K562 (cell line): ENCODE data around the gene RIPOR2. TPM values are rescaled to one million over a fixed set of nuclear protein-coding genes. Genes with fewer than 3 reads are reported as not detected.

ENCODE experiments used
- CBX1 ChIP-seq: sonication (generic); IDR thresholded peaks from 2 replicates; pipeline ENCODE4 v1.6.1; 2016; ENCODE audit warnings: antibody characterized with exemption, low read depth, mild to moderate bottlenecking
- EWSR1 ChIP-seq: fragments of 450-650 bp; IDR thresholded peaks from 2 replicates; pipeline ENCODE4 v1.6.1; 2018; ENCODE audit warnings: borderline replicate concordance, mild to moderate bottlenecking, low read depth, moderate library complexity; ENCODE audit not compliant: partially characterized antibody
- KAT8 ChIP-seq: fragments of 450-650 bp; IDR thresholded peaks from 2 replicates; pipeline ENCODE4 v1.6.1; 2016; ENCODE audit warnings: low read depth, mild to moderate bottlenecking
- LCOR ChIP-seq: sonication (generic); formaldehyde crosslinking; IDR thresholded peaks from 2 replicates; pipeline ENCODE4 v1.8.0; 2022; ENCODE audit warnings: mild to moderate bottlenecking, missing genetic modification reagents
- NFE2L1 ChIP-seq: fragments of 450-650 bp; IDR thresholded peaks from 2 replicates; pipeline ENCODE4 v1.6.1; 2016; ENCODE audit warnings: missing genetic modification characterization, low read depth, mild to moderate bottlenecking, missing compliant biosample characterization, moderate library complexity, borderline replicate concordance
- PTTG1 ChIP-seq: fragments of 450-650 bp; IDR thresholded peaks from 2 replicates; pipeline ENCODE4 v1.6.1; 2016; ENCODE audit warnings: low read depth, mild to moderate bottlenecking, missing genetic modification characterization, missing compliant biosample characterization
- SP1 ChIP-seq: sonication (generic); formaldehyde crosslinking; IDR thresholded peaks from 2 replicates; pipeline ENCODE4 v1.8.1; 2022; ENCODE audit warnings: mild to moderate bottlenecking, missing genetic modification reagents
- SRSF3 ChIP-seq: fragments of 200-400 bp; formaldehyde crosslinking; IDR thresholded peaks from 2 replicates; pipeline ENCODE4 v1.6.1; 2016; ENCODE audit warnings: mild to moderate bottlenecking, low read length, moderate library complexity; ENCODE audit not compliant: insufficient read depth
- XRCC4 ChIP-seq: IDR thresholded peaks from one replicate; pipeline ENCODE4 v1.6.1; 2011; ENCODE audit not compliant: insufficient read depth, insufficient read length; ENCODE audit errors: extremely low read depth
- ZNF3 ChIP-seq: fragments of 250-450 bp; sonication (Bioruptor Pico); IDR thresholded peaks from 2 replicates; pipeline ENCODE4 v1.5.0; 2021; ENCODE audit warnings: mild to moderate bottlenecking, moderate library complexity
- ZNF586 ChIP-seq: fragments of 450-650 bp; formaldehyde crosslinking; conservative IDR thresholded peaks from 2 replicates; pipeline ENCODE4 v1.4.0; 2020; ENCODE audit warnings: mild to moderate bottlenecking, moderate library complexity
- polyA plus RNA-seq, 8 experiments: library from polyadenylated mRNA; depleted of rRNA in 4 of 8; stranded (reverse) in 5 of 8; unstranded in 3 of 8; fragments of >200 nt; fragmentation: Nextera tagmentation in 2 of 8; fragmentation: Illumina TruSeq in 1 of 8; extraction: Ambion mirVana in 2 of 8; extraction: Trizol in 1 of 8; gene quantifications; 2 replicates each; pipeline versions ENCODE4 v1.2.1 to v1.2.3, GENCODE V29; 2011 to 2014; ENCODE audit warnings: inconsistent platforms in 1 of 8, missing spikeins in 1 of 8
- total RNA-seq, 7 experiments: library from RNA; depleted of rRNA in 6 of 7; stranded (reverse); fragments of >200 nt in 6 of 7; fragmentation: Illumina TruSeq in 2 of 7; extraction: Trizol in 2 of 7; gene quantifications; 2 replicates each; pipeline versions ENCODE4 v1.2.1 to v1.2.3, GENCODE V29; 2011 to 2021; ENCODE audit warnings: low replicate concordance in 1 of 7
- TF ChIP-seq, protein P1 (sequence below): fragments of 450-650 bp; IDR thresholded peaks from 2 replicates; pipeline ENCODE4 v1.6.1; 2017; ENCODE audit warnings: antibody characterized with exemption, mild to moderate bottlenecking
- TF ChIP-seq, protein P2 (sequence below), 2 experiments: fragments of 450-650 bp in 1 of 2; sonication (generic) in 1 of 2; formaldehyde crosslinking in 1 of 2; IDR thresholded peaks in 1 of 2; conservative IDR thresholded peaks in 1 of 2; 2 replicates each; pipeline versions ENCODE4 v1.6.1 to v1.8.1; 2016 to 2023; ENCODE audit warnings: mild to moderate bottlenecking in 2 of 2, moderate library complexity in 2 of 2, inconsistent platforms in 1 of 2, missing genetic modification reagents in 1 of 2
- TF ChIP-seq, protein P3 (sequence below): sonication (generic); formaldehyde crosslinking; IDR thresholded peaks from 2 replicates; pipeline ENCODE4 v1.8.1; 2023; ENCODE audit warnings: mild to moderate bottlenecking, missing genetic modification reagents
- TF ChIP-seq, protein P4 (sequence below): fragments of 450-650 bp; conservative IDR thresholded peaks from 2 replicates; pipeline ENCODE4 v1.6.1; 2016; ENCODE audit warnings: missing genetic modification characterization, low read depth, mild to moderate bottlenecking, missing compliant biosample characterization, moderate library complexity
- TF ChIP-seq, protein P5 (sequence below): fragments of 250-450 bp; sonication (Bioruptor Pico); IDR thresholded peaks from 2 replicates; pipeline ENCODE4 v1.8.0; 2022; ENCODE audit warnings: inconsistent platforms, mild to moderate bottlenecking, moderate library complexity, borderline replicate concordance

RIPOR2 gene
- total and polyA plus RNA-seq, 9 of the 15 experiments (the other 6 are each of a cell fraction or from before 2014, with no cell fraction given): 0.04 to 1.0 (median 0.47) TPM; not detected in 2

DNA sequence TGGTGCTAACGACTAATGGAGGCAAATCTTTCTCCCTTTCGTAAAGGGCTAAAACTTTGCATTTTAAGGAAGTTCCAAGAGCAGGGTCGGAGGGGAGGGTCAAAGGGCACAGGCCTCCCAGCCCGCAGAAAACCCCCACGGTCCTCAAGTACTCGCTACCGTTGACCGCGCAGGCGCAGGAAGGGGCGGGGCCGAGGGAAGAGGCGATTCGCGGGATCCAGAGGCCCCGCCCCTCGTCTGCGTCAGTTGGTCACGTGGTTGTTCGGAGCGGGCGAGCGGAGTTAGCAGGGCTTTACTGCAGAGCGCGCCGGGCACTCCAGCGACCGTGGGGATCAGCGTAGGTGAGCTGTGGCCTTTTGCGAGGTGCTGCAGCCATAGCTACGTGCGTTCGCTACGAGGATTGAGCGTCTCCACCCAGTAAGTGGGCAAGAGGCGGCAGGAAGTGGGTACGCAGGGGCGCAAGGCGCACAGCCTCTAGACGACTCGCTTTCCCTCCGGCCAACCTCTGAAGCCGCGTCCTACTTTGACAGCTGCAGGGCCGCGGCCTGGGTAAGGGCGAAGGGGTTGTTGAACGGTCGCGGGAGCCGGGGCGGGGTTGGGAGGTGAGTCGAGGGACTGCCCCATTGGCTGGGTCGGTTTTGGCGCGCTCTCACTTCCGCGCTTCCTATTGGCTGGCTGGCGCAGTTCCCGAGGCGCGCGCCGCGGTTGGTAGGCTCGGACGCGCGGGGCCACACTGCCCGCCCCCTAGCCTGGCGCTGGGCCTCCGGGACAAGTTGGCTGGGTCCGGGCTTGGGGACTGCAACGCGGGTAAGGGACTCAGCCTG lies 160.9 kb downstream of the RIPOR2 start, which contains the start of gene GMNN (continued):
- TF ChIP-seq, protein P1, sequence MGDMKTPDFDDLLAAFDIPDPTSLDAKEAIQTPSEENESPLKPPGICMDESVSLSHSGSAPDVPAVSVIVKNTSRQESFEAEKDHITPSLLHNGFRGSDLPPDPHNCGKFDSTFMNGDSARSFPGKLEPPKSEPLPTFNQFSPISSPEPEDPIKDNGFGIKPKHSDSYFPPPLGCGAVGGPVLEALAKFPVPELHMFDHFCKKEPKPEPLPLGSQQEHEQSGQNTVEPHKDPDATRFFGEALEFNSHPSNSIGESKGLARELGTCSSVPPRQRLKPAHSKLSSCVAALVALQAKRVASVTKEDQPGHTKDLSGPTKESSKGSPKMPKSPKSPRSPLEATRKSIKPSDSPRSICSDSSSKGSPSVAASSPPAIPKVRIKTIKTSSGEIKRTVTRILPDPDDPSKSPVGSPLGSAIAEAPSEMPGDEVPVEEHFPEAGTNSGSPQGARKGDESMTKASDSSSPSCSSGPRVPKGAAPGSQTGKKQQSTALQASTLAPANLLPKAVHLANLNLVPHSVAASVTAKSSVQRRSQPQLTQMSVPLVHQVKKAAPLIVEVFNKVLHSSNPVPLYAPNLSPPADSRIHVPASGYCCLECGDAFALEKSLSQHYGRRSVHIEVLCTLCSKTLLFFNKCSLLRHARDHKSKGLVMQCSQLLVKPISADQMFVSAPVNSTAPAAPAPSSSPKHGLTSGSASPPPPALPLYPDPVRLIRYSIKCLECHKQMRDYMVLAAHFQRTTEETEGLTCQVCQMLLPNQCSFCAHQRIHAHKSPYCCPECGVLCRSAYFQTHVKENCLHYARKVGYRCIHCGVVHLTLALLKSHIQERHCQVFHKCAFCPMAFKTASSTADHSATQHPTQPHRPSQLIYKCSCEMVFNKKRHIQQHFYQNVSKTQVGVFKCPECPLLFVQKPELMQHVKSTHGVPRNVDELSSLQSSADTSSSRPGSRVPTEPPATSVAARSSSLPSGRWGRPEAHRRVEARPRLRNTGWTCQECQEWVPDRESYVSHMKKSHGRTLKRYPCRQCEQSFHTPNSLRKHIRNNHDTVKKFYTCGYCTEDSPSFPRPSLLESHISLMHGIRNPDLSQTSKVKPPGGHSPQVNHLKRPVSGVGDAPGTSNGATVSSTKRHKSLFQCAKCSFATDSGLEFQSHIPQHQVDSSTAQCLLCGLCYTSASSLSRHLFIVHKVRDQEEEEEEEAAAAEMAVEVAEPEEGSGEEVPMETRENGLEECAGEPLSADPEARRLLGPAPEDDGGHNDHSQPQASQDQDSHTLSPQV: peak; percentile 71; the same call in 1 of the 2 replicates
- TF ChIP-seq NFE2L1 (tag): no peak
- TF ChIP-seq, protein P2, sequence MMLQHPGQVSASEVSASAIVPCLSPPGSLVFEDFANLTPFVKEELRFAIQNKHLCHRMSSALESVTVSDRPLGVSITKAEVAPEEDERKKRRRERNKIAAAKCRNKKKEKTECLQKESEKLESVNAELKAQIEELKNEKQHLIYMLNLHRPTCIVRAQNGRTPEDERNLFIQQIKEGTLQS (IDR thresholded peaks at IDR 0.05): peak; percentile 16; the same call in 1 of the 2 replicates
- TF ChIP-seq, protein P2 (CRISPR knock-in tag; conservative IDR thresholded peaks at IDR 0.05): peak; percentile 54
- TF ChIP-seq CBX1: peak; percentile 73
- no peak for TF ChIP-seq KAT8
- TF ChIP-seq, protein P3, sequence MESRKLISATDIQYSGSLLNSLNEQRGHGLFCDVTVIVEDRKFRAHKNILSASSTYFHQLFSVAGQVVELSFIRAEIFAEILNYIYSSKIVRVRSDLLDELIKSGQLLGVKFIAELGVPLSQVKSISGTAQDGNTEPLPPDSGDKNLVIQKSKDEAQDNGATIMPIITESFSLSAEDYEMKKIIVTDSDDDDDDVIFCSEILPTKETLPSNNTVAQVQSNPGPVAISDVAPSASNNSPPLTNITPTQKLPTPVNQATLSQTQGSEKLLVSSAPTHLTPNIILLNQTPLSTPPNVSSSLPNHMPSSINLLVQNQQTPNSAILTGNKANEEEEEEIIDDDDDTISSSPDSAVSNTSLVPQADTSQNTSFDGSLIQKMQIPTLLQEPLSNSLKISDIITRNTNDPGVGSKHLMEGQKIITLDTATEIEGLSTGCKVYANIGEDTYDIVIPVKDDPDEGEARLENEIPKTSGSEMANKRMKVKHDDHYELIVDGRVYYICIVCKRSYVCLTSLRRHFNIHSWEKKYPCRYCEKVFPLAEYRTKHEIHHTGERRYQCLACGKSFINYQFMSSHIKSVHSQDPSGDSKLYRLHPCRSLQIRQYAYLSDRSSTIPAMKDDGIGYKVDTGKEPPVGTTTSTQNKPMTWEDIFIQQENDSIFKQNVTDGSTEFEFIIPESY (CRISPR knock-in tag): peak; percentile 64; the same call in 1 of the 2 replicates
- TF ChIP-seq XRCC4: no peak
- TF ChIP-seq, protein P4, sequence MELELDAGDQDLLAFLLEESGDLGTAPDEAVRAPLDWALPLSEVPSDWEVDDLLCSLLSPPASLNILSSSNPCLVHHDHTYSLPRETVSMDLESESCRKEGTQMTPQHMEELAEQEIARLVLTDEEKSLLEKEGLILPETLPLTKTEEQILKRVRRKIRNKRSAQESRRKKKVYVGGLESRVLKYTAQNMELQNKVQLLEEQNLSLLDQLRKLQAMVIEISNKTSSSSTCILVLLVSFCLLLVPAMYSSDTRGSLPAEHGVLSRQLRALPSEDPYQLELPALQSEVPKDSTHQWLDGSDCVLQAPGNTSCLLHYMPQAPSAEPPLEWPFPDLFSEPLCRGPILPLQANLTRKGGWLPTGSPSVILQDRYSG: no peak
- peak; percentile 96 for TF ChIP-seq LCOR (CRISPR knock-in tag)
- TF ChIP-seq PTTG1 (tag): no peak
- no peak for TF ChIP-seq SRSF3
- no peak for TF ChIP-seq ZNF3 (CRISPR knock-in tag)
- TF ChIP-seq ZNF586: no peak
- TF ChIP-seq, protein P5, sequence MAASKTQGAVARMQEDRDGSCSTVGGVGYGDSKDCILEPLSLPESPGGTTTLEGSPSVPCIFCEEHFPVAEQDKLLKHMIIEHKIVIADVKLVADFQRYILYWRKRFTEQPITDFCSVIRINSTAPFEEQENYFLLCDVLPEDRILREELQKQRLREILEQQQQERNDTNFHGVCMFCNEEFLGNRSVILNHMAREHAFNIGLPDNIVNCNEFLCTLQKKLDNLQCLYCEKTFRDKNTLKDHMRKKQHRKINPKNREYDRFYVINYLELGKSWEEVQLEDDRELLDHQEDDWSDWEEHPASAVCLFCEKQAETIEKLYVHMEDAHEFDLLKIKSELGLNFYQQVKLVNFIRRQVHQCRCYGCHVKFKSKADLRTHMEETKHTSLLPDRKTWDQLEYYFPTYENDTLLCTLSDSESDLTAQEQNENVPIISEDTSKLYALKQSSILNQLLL (CRISPR knock-in tag): no peak
- peak; percentile 96 for TF ChIP-seq SP1 (CRISPR knock-in tag)
- no peak for TF ChIP-seq EWSR1
